Right forelimb (tissue), 1 donor: ENCODE results near the gene HNF4A.
"Not testable (repeated sequence)": the region's sequence is repeated elsewhere in the genome, so short reads cannot be mapped to it uniquely, and the experiment has no call there.

Experiments
- DNase-seq: peaks from one replicate; pipeline ENCODE4 v3.0.0-alpha.2; 2018

HNF4A gene

GRCh38 chr20:44355498-44356352 lies at the start of gene HNF4A:
TSS of gene HNF4A (plus strand) at chr20:44355699. CDS start at chr20:44355805, 106 bp downstream.
- no peak for DNase-seq

DNA sequence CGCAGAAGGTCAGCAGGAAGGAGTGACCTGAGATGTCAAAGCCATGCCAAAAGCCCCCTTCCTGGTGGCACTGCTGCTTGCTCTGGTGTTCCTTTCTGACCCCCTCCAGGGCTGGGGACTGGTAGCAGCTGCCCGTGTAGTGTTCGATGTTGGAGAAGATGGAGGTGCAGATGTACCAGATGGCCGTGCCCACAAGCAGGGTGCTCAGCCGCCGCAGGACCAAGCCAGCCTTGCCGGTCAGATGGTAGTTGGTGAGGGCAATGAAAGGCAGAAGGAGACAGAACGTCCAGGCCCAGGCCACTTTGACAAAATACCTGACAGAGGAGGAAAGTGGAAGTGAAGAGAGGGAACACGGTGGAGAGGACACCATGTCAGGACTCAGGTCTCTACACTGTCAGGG lies 48.6 kb upstream of the HNF4A start:
- DNase-seq, result no peak

DNA sequence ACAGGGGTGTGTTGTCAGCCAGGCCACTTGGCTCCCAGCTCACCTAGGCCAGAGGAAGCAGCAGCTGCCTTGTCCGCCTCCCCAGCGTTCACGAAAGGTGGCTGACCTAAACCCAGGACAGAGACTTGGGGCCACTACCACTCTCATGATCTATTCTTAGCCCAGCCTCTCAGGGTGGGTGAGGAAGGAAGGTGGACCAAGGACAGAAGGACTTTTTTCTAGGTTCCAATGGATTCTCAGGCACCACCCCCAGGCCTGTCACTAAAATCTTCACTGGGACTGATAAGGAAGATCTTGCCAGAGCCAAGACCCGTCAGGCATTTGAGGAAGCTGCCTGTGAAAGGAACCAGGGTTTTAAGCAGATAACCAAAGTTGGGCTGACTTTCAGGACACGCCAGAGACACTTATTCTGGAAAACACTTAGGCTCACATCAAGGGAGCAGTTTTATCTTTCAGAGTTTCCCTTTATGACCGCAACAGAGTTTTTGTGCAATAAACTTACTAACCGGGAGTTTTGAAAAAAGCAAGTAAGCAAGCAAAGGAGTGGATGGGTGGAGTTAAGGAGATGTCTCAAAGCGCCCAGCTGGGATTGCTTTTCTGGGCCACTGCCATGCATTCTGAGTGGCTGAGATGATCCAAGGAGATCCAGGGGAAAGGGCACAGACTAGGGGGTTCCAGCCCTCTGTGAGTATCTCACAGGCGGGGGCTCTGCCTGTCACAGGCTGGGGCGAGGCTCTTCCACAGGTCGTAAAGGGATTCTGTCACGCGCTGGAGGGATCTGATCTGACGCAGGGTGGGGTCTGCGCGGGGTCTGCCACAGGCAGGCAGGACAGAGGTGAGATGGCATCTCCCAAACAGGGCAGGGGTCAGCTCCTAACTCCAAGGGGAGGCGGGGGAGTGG lies 45.5 kb upstream of the HNF4A start:
- no peak for DNase-seq

- peak; percentile 99 for DNase-seq
Measured at GRCh38 chr20:44310664-44311639, 44.5 kb upstream of the HNF4A start, which contains the start of gene FITM2. TSS of gene FITM2 (minus strand) at chr20:44311202. CDS start at chr20:44311148, 54 bp downstream.

DNA sequence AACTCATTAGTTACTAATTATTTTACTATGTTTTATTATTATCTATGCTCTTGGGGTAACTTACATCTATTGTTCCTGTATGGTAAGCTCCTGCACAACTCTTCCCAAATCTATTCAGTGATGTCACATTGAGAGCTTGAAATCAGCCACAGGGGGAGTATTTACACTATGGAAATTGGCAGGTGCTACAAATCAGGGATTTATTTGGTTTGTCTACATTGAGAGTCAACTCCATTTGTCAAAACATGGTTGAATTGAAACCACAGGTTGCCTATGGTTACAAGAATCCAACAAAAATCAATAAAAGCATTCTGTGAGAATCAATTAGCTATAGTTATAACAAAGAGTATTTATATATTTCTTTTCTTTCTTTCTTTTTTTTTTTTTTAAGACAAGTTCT lies 40.6 kb upstream of the HNF4A start:
- DNase-seq, result no peak

DNA sequence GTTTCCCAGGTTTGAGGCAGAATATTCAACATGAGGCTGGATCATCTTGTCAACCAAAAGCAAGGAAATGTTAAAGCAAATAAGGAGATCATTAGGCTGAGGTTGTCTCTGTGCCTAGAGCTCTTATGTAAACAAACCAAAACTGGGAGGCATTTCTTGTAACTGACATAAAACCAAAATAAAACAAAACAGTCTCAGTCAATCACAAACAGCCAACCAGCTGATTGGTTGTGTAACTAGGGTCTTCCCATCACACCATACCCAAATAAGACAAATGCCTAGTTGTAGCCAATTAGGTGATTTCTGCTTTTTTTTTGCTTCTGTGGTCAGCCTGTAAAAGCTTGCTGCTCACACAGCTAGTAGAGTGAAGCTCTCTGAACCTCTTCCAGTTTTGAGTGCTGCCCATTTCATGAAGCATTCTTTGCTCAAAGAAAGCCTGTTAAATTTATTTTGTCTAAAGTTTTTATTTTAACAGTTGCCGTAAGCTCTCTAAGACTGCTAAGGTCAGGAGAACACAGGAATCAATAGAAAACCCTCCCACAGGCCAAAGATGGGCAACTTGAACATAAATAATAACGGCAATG lies 35.6 kb upstream of the HNF4A start:
- no peak for DNase-seq

DNA sequence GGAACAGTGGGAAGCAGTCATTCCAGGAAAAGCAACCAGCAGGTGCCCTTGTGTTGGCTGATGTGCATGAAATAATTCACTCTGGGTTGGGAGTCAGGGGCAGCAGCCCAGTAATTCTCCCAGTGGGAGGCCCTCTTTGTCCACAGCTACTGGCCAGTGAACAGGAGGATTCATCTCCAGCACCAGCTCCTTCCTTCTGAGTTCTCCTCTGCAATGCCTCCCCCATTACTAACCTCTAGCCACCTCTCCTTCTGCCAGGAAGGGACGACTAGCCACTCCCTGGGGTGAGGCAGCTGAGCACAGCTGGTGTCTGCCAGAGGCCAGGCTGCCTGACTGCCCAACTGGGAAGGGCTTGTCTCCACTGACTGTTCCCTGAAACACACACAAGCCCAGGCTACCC lies 31.2 kb upstream of the HNF4A start:
- no peak for DNase-seq

DNA sequence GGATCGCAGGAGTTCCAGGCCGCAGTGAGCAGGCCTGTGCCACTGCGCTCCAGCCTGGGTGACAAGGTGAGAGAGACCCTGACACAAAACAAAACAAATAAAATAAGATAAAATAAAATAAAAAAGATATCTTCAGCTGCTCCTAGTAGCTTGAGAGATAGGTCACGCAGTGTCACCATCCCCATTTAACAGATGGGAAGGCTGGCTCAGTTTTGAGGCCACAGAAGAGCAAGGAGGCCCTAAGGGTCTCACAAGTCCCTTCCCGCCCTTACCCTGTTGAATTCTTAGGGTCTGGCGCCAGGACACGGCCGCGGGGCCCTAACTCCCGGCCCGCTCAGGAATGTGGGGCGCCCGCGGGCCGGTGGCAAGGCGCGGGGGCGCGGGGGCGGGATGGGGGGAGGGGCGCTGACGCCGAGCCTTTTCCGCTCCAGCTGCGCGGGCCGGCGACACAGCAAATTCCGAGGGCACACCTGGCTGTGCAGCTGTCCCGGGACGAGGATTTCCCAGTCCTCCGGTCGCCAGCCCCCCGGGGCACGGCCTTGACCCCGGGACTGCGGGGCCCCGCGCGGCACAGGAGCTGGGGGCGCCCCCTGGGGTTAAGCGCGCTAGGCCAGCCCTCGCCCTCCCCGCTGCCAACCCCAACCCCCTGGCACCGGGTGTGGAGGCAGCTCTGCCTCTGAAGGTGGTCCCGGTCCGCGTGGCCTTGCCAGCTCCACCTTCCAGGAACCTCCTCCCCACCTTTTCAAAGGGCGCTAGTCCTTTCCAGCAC lies 28.9 kb upstream of the HNF4A start:
- DNase-seq, result no peak

DNA sequence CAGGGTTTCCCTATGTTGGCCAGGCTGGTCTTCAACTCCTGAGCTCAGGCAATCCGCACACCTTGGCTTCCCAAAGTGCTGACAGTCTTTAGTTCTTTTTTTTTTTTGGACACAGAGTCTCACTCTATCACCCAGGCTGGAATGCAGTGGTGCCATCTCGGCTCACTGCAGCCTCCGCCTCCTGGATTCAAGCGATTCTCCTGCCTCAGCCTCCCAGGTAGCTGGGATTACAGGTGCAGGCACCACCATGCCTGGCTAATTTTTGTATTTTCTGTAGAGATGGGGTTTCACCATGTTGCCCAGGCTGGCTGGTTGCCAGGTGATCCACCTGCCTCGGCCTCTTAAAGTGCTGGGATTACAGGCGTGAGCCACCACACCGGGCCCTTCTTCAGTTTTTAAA lies 27.8 kb upstream of the HNF4A start:
- DNase-seq, result not testable (repeated sequence)

DNA sequence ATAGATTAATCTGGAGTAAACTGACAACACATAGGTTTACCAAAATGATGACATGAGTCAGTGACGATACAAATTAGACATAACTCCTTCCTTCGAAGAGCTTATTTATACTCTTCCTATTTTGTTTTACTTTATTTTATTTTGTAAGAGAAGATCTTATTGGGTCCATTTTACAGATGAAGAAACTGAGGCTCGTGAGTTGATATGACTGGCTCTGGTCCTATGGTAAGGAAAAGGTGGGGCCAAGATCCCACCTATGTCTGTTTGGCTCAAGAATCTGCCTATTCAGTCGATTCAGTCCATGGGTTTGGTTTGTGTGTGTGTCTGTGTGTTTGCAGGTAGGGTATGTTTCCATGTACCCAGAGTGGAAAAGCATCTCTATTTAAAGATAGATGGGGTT lies 27.1 kb upstream of the HNF4A start:
- DNase-seq, result no peak

DNA sequence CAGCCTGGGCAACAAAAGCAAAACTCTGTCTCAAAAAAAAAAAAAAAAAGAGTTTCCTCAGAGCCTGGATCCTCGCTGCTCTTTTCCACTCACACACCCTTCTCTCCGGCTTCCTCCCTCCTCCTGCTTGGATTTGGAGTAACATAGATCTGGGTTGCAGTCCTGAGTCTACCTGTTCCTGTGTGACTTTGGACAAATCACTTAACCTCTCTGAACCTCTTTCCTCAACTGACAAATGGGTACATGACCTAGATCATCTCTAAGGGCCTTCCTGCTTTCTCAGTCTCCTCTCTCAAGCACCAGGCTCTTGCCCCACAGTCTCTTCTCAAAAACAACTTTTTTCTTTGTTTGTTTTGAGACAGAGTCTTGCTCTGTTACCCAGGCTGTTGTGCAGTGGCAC lies 24.3 kb upstream of the HNF4A start:
- no peak for DNase-seq

DNA sequence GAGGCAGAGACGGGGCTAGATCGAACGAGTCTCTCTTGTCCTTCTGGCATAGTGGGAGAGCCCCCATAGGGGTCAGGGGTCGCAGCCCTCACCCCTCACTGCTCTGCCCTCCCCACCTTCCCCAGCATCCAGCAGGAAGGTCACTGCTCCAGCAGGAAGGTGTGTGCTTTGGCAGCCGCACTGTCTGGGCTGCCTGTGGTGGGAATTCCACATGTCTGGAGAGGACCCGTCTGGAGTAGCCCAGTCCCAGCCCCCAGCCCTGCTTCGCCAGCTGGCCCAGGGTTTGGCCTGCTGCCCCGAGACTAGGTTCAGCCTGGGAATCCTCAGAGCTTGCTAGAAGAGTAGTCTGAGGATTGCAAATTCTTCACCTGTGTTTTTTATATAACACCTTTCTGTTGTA lies 21.2 kb upstream of the HNF4A start:
- DNase-seq, result no peak

DNA sequence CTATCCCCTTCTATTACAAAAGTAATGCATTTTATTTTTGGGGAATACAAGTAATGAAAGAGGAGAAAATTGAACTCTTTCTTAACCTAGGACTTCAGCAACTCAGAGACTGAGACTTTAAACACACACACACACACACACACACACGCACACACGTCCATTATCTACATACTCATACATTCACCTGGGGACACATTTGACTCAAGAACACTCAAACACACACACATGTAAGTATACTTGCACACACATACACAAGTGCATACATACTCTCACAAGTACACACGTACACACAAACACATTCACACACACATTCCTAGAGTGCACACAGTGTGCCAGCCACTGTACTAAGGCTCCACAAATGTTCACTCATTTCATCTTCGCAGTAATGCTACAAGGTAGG lies 20.8 kb upstream of the HNF4A start:
- no peak for DNase-seq

DNA sequence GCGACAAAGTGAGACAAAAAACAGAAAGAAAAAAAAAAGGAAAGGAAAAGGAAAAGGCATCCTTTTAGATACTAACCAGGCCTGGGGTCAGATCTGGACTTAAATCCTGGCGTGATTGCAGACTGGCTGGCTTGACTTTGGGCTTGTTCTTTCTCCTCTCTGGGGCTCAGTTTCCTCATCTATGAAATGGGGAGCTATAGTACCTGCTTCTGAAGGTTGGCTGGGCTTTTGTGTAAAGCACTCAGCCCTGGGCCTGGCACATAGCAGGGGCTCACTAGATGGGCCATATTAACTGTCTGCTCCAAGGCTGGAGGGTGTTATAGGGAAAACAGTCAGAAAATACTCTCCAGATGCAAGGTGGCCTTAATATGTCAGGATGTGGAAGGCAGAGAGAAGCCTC lies 19.8 kb upstream of the HNF4A start:
- no peak for DNase-seq

DNA sequence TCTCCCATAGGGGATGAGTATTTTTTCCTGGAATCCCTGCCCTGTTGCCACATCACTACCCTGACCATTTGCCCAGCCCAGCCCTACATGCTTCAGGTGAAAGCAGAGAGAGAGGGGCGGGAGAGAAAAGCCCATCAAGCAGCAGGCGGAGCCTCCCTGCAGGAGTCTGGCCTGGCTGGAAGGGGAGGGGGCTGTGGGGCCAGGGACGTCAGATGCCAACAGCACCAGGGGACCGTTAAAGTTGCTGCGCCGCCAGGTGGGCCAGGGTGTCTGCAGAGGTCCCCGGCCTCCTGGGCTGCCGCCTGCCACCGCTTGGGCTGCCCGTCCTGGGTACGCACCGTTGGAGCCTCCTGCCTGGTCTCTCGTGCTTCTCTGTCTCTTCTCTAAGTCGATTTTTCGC lies 19.4 kb upstream of the HNF4A start:
- DNase-seq, result no peak

DNA sequence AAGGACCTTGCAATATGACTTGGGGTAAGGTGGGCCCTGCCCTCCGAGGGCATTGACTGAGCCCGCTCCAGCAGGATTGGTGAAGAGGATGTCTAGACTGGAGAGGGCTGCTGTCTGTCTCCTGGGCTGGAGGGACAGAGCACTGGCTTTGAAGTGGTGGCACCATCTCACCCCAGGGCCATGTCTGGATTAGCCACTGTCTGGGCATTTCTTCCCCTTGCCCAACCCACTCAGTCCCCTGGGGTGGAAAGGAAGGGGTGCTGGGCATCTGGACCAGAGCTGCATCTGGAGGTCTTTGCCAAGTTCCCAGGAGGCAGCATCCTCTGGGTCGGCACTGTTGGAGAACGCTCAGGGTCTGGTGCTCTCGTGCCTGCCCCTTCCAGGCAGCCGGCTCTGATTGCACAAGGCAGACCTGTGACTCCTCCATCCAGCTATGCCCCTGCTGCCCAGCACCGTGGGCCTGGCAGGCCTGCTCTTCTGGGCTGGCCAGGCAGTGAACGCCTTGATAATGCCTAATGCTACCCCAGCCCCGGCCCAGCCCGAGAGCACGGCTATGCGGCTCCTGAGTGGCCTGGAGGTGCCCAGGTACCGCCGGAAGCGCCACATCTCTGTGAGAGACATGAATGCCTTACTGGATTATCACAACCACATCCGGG lies 18.6 kb upstream of the HNF4A start, which contains the start of gene R3HDML:
Gene R3HDML, plus strand, starts transcription at position 319 of the 656 bp plus-strand sequence. Its CDS starts 115 bp downstream, at position 434.
- DNase-seq, result no peak

- DNase-seq, result no peak
Measured at GRCh38 chr20:44342248-44342647, 13.3 kb upstream of the HNF4A start.

- DNase-seq, result no peak
Measured at GRCh38 chr20:44343162-44343675, 12.3 kb upstream of the HNF4A start.

- no peak for DNase-seq
Measured at GRCh38 chr20:44344723-44345122, 10.8 kb upstream of the HNF4A start.

GRCh38 chr20:44345147-44345546 lies 10.4 kb upstream of the HNF4A start:
- no peak for DNase-seq
